AG09319 (cell line): Measurements from ENCODE around the gene TMTC2.

ENCODE experiments used
- DNase-seq: peaks from one replicate; pipeline ENCODE4 v3.0.0-alpha.2; 2010; ENCODE audit warnings: low read depth; ENCODE audit errors: extremely low read depth
- TF ChIP-seq, protein P1 (sequence below): IDR thresholded peaks from 2 replicates; pipeline ENCODE4 v1.5.1; 2011; ENCODE audit warnings: low read depth, mild to moderate bottlenecking, inconsistent platforms, low read length, moderate library complexity

The TMTC2 gene

DNA sequence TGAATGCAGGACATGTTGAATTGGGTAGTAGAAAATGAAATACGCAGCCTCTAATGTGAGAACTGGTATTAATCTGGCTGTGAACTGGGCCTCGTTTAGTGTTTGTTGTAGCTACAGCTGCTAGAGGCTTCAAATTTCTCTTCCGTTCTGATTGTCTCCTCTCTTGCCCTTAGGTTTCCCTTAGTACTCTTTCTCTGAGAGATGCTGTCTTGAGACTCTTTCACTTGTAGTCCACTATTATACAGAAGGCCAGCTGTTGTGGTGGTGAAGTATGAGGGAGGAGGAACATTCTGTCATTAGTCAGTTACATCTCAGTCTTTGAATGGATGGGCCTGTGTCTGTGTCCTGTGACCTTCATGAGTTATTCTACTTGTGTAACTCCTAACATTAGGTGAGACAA is 322.0 kb downstream of the TMTC2 start:
- DNase-seq = no peak
- TF ChIP-seq, protein P1, sequence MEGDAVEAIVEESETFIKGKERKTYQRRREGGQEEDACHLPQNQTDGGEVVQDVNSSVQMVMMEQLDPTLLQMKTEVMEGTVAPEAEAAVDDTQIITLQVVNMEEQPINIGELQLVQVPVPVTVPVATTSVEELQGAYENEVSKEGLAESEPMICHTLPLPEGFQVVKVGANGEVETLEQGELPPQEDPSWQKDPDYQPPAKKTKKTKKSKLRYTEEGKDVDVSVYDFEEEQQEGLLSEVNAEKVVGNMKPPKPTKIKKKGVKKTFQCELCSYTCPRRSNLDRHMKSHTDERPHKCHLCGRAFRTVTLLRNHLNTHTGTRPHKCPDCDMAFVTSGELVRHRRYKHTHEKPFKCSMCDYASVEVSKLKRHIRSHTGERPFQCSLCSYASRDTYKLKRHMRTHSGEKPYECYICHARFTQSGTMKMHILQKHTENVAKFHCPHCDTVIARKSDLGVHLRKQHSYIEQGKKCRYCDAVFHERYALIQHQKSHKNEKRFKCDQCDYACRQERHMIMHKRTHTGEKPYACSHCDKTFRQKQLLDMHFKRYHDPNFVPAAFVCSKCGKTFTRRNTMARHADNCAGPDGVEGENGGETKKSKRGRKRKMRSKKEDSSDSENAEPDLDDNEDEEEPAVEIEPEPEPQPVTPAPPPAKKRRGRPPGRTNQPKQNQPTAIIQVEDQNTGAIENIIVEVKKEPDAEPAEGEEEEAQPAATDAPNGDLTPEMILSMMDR = no peak

DNA sequence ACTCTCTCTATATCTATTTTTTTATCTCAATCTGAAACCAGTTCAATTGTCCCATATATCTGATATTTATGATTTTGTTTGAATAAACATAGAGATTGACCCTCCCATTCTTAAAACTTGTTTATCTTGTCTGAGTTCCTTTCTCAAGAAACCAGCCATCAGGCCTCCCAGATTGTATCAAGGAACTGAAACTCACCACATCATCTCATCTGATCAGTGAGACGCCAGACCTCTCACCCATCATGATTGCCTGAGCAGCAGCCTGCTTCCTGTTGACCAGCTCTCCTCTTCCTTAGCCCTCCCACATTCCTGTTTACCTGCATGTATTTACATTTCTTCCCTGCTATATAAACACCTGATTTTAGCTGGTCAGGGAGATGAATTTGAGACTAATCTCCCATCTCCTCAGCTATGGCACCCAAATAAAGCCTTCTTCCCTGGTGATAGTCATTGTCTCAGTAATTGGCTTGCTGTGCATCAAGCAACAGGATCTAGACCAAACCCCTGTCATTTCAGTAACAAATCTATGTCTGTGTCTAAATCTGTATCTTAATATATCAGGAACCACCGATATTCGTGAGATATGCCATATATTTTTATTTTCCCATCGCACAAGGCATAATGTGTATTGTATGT is 323.6 kb downstream of the TMTC2 start:
- no peak for DNase-seq
- TF ChIP-seq, protein P1 = no peak

DNA sequence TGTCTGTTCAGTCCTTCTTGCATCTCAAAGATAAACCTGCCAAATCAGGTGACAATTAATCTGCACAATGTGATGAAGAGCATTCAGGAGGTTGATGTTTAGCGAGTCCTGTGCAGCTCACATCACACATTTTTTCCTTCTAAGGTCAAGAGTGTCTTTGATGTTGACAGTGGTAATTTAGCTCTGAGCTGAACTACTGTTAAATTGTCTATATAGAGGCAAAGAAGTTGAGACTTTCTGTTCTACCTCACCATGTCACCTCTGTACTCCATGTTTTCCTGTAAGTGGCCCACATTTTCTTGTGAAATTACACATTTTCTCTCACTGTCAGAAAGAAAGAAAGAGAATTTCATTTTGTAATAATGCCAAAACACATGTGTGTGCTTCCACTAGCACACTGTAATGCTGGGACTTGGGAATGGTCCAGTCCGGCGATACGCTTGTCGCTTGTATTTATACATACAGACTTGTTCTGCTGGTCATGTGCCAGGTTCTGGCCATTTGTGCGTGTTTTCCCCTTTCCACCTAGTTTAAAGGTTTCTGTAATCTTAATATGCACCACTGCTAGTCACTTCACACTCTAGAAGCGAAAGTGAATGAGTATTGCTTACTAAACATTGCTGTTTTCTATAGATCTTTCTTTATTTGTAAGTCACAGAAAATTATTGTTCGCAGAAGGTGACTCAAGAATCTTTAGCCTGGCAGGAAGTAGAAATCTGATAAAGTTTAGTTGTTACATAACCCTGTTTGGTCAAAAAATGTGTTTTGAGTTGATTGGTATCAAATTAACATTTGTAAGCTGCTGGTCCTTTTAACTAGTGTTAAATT is 328.9 kb downstream of the TMTC2 start:
- DNase-seq = no peak

DNA sequence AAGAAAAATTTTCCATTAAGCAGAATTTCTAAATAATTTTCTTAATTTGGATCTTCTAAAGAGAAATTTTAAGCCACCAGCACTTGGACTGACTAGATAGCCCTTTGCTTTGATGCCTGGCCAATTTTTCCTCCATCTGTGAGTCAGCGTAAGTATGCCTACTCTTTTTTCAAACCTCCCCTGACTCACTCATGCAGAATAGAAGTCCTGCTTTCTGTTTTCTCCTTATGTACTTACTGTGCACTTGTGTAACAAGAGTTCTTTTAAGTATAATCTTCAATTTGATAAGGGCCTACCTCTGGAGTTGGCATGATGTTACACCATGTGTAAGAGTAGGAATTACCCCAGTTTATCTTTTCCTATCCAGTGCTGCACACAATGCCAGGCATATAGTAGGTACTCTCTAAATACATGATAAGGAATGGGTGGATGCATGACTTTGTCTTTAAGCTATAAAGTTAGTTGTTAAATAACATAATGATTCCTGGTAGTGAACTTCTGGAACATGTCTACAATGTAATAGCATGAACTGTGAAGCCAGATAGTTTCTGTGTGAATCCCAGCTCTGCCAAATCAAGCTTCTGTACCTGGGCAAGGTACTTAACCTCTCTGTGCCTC is 329.6 kb downstream of the TMTC2 start:
- TF ChIP-seq, protein P1 = no peak
- DNase-seq = peak; percentile 40

More for the DNA sequence above, 328.9 kb downstream of the TMTC2 start:
- TF ChIP-seq, protein P1 = no peak

DNA sequence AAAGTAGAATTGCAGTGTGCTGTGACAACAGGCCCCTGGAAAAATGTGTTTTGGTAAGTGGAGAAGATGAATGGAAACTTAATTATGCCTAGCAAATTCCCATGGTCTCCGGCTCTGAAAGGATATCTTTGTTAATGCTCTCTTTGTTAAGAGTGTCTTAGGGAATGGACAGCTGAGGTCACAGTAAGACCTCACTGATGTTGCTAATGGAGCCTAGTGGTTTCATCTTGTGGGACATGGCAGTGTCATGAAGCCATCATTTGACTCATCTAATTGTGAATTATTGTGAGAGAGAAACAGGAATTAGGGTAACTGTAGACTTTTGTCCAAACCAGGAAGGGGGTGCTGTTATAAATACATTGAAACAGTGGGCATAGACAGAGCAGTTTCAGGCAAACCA is 330.3 kb downstream of the TMTC2 start:
- no peak for DNase-seq
- TF ChIP-seq, protein P1 = no peak

DNA sequence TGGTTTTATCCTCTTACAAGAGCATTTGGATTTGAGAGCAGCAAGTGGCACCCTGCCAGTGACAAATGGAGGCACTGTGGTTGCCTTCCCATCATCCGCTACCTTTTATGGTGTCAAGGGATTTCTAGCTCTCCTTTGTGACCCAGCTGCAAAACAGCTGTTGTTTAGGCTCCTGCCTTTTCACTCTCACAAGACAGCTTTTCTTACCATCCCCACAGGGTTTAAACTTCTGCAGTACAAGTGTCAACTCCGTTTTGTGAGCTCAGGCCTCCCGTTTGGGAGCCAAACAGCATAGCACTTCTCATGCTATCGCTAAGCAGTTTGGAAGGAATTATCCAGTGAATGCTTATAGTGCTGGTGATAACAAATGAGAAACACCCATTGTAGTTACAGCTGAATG is 331.4 kb downstream of the TMTC2 start:
- DNase-seq = no peak
- TF ChIP-seq, protein P1 = no peak
